Glomerular visceral epithelial cell (primary cell): ENCODE data around the gene GOLT1A.
A peak's percentile ranks its signal among the peaks of the same experiment; 100 is the strongest.
"Not testable (repeated sequence)": the region's sequence is repeated elsewhere in the genome, so short reads cannot be mapped to it uniquely, and the experiment has no call there.

ENCODE experiments used
- DNase-seq: peaks from one replicate; pipeline ENCODE4 v3.0.0-alpha.2; 2016; ENCODE audit errors: extremely low spot score

Gene GOLT1A

GRCh38 chr1:204249736-204250427 lies 36.1 kb upstream of the GOLT1A start:
- DNase-seq, result no peak

GRCh38 chr1:204248954-204249353 lies 35.2 kb upstream of the GOLT1A start:
- DNase-seq, result no peak

- no peak for DNase-seq
Observed at GRCh38 chr1:204246876-204247275, 33.1 kb upstream of the GOLT1A start.

- DNase-seq, result no peak
Observed at GRCh38 chr1:204242920-204243319, 29.1 kb upstream of the GOLT1A start.

GRCh38 chr1:204241914-204242313 lies 28.1 kb upstream of the GOLT1A start:
- DNase-seq, result no peak

- DNase-seq, result no peak
Observed at GRCh38 chr1:204241050-204241449, 27.3 kb upstream of the GOLT1A start.

- DNase-seq, result no peak
Observed at GRCh38 chr1:204240233-204240632, 26.4 kb upstream of the GOLT1A start.

- not testable (repeated sequence) for DNase-seq
Observed at GRCh38 chr1:204239401-204239800, 25.6 kb upstream of the GOLT1A start.

GRCh38 chr1:204238520-204238919 lies 24.7 kb upstream of the GOLT1A start:
- DNase-seq, result not testable (repeated sequence)

GRCh38 chr1:204237515-204237914 lies 23.7 kb upstream of the GOLT1A start:
- not testable (repeated sequence) for DNase-seq

GRCh38 chr1:204232526-204232925 lies 18.7 kb upstream of the GOLT1A start:
- no peak for DNase-seq

GRCh38 chr1:204230211-204230610 lies 16.4 kb upstream of the GOLT1A start:
- DNase-seq, result no peak

GRCh38 chr1:204228896-204229295 lies 15.1 kb upstream of the GOLT1A start:
- DNase-seq, result no peak

GRCh38 chr1:204227996-204228785 lies 14.4 kb upstream of the GOLT1A start:
- no peak for DNase-seq

- DNase-seq, result no peak
Observed at GRCh38 chr1:204227351-204227750, 13.6 kb upstream of the GOLT1A start.

GRCh38 chr1:204225841-204226735 lies 12.3 kb upstream of the GOLT1A start:
- peak; percentile 89 for DNase-seq

- DNase-seq, result peak; percentile 46
Observed at GRCh38 chr1:204224655-204225054, 10.9 kb upstream of the GOLT1A start.

GRCh38 chr1:204223129-204223860 lies 9.5 kb upstream of the GOLT1A start:
- no peak for DNase-seq

GRCh38 chr1:204222764-204223055 lies 8.9 kb upstream of the GOLT1A start:
- DNase-seq, result no peak

- DNase-seq, result no peak
Observed at GRCh38 chr1:204222006-204222763, 8.4 kb upstream of the GOLT1A start.

- no peak for DNase-seq
Observed at GRCh38 chr1:204221271-204221670, 7.5 kb upstream of the GOLT1A start.
